A549 (cell line): ENCODE results near the gene ERI2. TPM values are rescaled to one million over a fixed set of nuclear protein-coding genes. Genes with fewer than 3 reads are reported as not detected.

ENCODE experiments used
- ATAC-seq, 2 experiments: fragments of 200-7000 bp in 1 of 2; fragments of >200 bp in 1 of 2; cut with Nextera tagmentation in 1 of 2; cut with Tn5 transposase in 1 of 2; 3 replicates each; pipeline versions ENCODE4 v1.8.0 to v1.9.1; 2018 to 2020; ENCODE audit warnings: mild to moderate bottlenecking in 1 of 2, moderate library complexity in 1 of 2
- CTCF ChIA-PET: fragments of 300-600 bp; sonication (Branson Sonifier 250); formaldehyde crosslinking; extraction: SDS; loops from one replicate; lab custom pipeline; 2021; ENCODE audit warnings: antibody characterized with exemption, inconsistent platforms; lab: Yijun Ruan, JAX
- POLR2A ChIA-PET: fragments of 350-600 bp; formaldehyde crosslinking; extraction: SDS; loops from one replicate; lab custom pipeline; 2021; ENCODE audit warnings: antibody characterized with exemption, inconsistent platforms; lab: Yijun Ruan, JAX
- DNase-seq, 2 experiments: peaks; one replicate each; pipeline versions ENCODE4 v3.0.0 to v3.0.0-alpha.2; 2011 to 2016; ENCODE audit warnings: low read depth in 1 of 2, low spot score in 1 of 2
- FAIRE-seq: peaks from 2 replicates; lab custom pipeline; 2011; peaks lifted over from hg19 to GRCh38; lab: Jason Lieb, UNC
- H3K27ac ChIP-seq, 2 experiments: fragments of >200 bp; sonication (Bioruptor Twin); formaldehyde crosslinking; 3 replicates each; pipeline ENCODE4 v1.5.1; 2016 to 2017
- H3K4me1 ChIP-seq: fragments of >200 bp; sonication (Bioruptor Twin); formaldehyde crosslinking; 3 replicates; pipeline ENCODE4 v1.6.1; 2016
- H3K4me2 ChIP-seq: fragments of >200 bp; sonication (Bioruptor Twin); formaldehyde crosslinking; 3 replicates; pipeline ENCODE4 v1.6.1; 2016
- H3K4me3 ChIP-seq: fragments of >200 bp; sonication (Bioruptor Twin); formaldehyde crosslinking; 3 replicates; pipeline ENCODE4 v1.5.1; 2016
- H3K9me3 ChIP-seq: fragments of >200 bp; sonication (Bioruptor Twin); formaldehyde crosslinking; 3 replicates; pipeline ENCODE4 v1.6.1; 2016
- BCL3 ChIP-seq: fragments of >200 bp; sonication (Bioruptor Twin); formaldehyde crosslinking; IDR thresholded peaks from 3 replicates; pipeline ENCODE4 v1.6.1; 2016
- BHLHE40 ChIP-seq: IDR thresholded peaks from 2 replicates; pipeline ENCODE4 v1.6.1; 2012; ENCODE audit warnings: low read depth, low read length, inconsistent platforms
- EHMT2 ChIP-seq: fragments of 200-600 bp; sonication (generic); IDR thresholded peaks from 2 replicates; pipeline ENCODE4 v1.6.1; 2016; ENCODE audit warnings: antibody characterized with exemption, low read depth, mild to moderate bottlenecking, moderate library complexity
- EP300 ChIP-seq, 2 experiments: fragments of >200 bp; sonication (Bioruptor Twin); formaldehyde crosslinking; IDR thresholded peaks; 2 replicates in 1 of 2; 3 replicates in 1 of 2; pipeline ENCODE4 v1.6.1; 2016 to 2017
- FOSB ChIP-seq: fragments of 250-450 bp; sonication (Bioruptor Pico); IDR thresholded peaks from 2 replicates; pipeline ENCODE4 v1.5.0; 2020; ENCODE audit warnings: mild to moderate bottlenecking, moderate library complexity
- FOSL2 ChIP-seq, 2 experiments: fragments of 450-650 bp in 1 of 2; fragments of >200 bp in 1 of 2; sonication (Bioruptor Twin) in 1 of 2; formaldehyde crosslinking; IDR thresholded peaks; 2 replicates each; pipeline versions ENCODE4 v1.5.0 to v1.6.1; 2016 to 2020; ENCODE audit warnings: mild to moderate bottlenecking in 1 of 2, moderate library complexity in 1 of 2
- HMGXB4 ChIP-seq: fragments of 250-450 bp; sonication (Bioruptor Pico); IDR thresholded peaks from 2 replicates; pipeline ENCODE4 v1.5.0; 2021; ENCODE audit warnings: mild to moderate bottlenecking, moderate library complexity, borderline replicate concordance
- HOXA7 ChIP-seq: fragments of 250-450 bp; sonication (Bioruptor Pico); IDR thresholded peaks from 2 replicates; pipeline ENCODE4 v1.5.0; 2020; ENCODE audit warnings: mild to moderate bottlenecking, moderate library complexity
- HOXB13 ChIP-seq: fragments of 250-450 bp; sonication (Bioruptor Pico); IDR thresholded peaks from 2 replicates; pipeline ENCODE4 v1.5.0; 2020; ENCODE audit warnings: low read depth, mild to moderate bottlenecking, moderate library complexity
- JUNB ChIP-seq: fragments of >200 bp; sonication (Bioruptor Twin); formaldehyde crosslinking; IDR thresholded peaks from 2 replicates; pipeline ENCODE4 v1.6.1; 2016
- MAFK ChIP-seq: fragments of 450-650 bp; IDR thresholded peaks from 2 replicates; pipeline ENCODE4 v1.6.1; 2014; ENCODE audit not compliant: partially characterized antibody
- MAX ChIP-seq: IDR thresholded peaks from 2 replicates; pipeline ENCODE4 v1.6.1; 2012
- NFE2L2 ChIP-seq: fragments of 150-350 bp; conservative IDR thresholded peaks from 2 replicates; pipeline ENCODE4 v1.6.1; 2014; ENCODE audit warnings: low read length
- RARB ChIP-seq: fragments of 250-450 bp; sonication (Bioruptor Pico); IDR thresholded peaks from 2 replicates; pipeline ENCODE4 v1.8.0; 2021; ENCODE audit warnings: mild to moderate bottlenecking, moderate library complexity
- RFX5 ChIP-seq: fragments of 450-650 bp; IDR thresholded peaks from 2 replicates; pipeline ENCODE4 v1.7.1; 2014; ENCODE audit warnings: antibody characterized with exemption, mild to moderate bottlenecking, moderate library complexity
- SREBF2 ChIP-seq: fragments of 450-650 bp; IDR thresholded peaks from 2 replicates; pipeline ENCODE4 v1.6.1; 2014; ENCODE audit warnings: mild to moderate bottlenecking, moderate library complexity
- ZFP36 ChIP-seq: fragments of 450-650 bp; IDR thresholded peaks from 2 replicates; pipeline ENCODE4 v1.6.1; 2014; ENCODE audit warnings: borderline replicate concordance; ENCODE audit not compliant: partially characterized antibody
- ZNF302 ChIP-seq: fragments of 250-450 bp; sonication (Bioruptor Pico); IDR thresholded peaks from 2 replicates; pipeline ENCODE4 v1.9.0; 2021; ENCODE audit warnings: inconsistent platforms, mild to moderate bottlenecking, moderate library complexity
- WGBS: methylation state at CpG from one replicate; pipeline ENCODE4 v1.1.6; 2017; ENCODE audit errors: missing lambda C conversion rate; 5-methylcytosine and 5-hydroxymethylcytosine counted together
- polyA plus RNA-seq, 4 experiments: library from polyadenylated mRNA; depleted of rRNA in 3 of 4; stranded (reverse); fragments of >200 nt; fragmentation: RNase III in 1 of 4; extraction: RNeasy Plus Mini Kit Qiagen cat#74134 plus additional on column Dnase treatment in 1 of 4; gene quantifications; 2 replicates in 3 of 4; 3 replicates in 1 of 4; pipeline ENCODE4 v1.2.3, GENCODE V29; 2011 to 2017
- TF ChIP-seq, protein P1 (sequence below): IDR thresholded peaks from 2 replicates; pipeline ENCODE4 v1.6.1; 2012; ENCODE audit warnings: low read depth, borderline replicate concordance
- TF ChIP-seq, protein P2 (sequence below): fragments of 250-450 bp; sonication (Bioruptor Pico); IDR thresholded peaks from 2 replicates; pipeline ENCODE4 v1.5.0; 2020; ENCODE audit warnings: low read depth, mild to moderate bottlenecking, moderate library complexity

The ERI2 gene
- polyA plus RNA-seq, 2 of the 4 experiments (the other 2 are of a cell fraction): 15.9 to 25.1 TPM

- TF ChIP-seq SREBF2: no peak
- no peak for TF ChIP-seq FOSL2 (IDR thresholded peaks at IDR 0.05)
- TF ChIP-seq FOSL2 (CRISPR knock-in tag; IDR thresholded peaks at IDR 0.05): no peak
- no peak for TF ChIP-seq BCL3
- no peak for TF ChIP-seq HOXB13 (CRISPR knock-in tag)
- no peak for TF ChIP-seq ZFP36
- TF ChIP-seq EP300 (IDR thresholded peaks at IDR 0.05): no peak
- TF ChIP-seq HOXA7 (CRISPR knock-in tag): no peak
- no peak for TF ChIP-seq JUNB
- TF ChIP-seq BHLHE40: no peak
- TF ChIP-seq EHMT2: no peak
- TF ChIP-seq FOSB (CRISPR knock-in tag): no peak
- no peak for TF ChIP-seq MAX
- no peak for TF ChIP-seq RFX5
- peak; percentile 79 for TF ChIP-seq MAFK
- no peak for TF ChIP-seq RARB (CRISPR knock-in tag)
- peak; percentile 87 for TF ChIP-seq NFE2L2
- TF ChIP-seq, protein P1, sequence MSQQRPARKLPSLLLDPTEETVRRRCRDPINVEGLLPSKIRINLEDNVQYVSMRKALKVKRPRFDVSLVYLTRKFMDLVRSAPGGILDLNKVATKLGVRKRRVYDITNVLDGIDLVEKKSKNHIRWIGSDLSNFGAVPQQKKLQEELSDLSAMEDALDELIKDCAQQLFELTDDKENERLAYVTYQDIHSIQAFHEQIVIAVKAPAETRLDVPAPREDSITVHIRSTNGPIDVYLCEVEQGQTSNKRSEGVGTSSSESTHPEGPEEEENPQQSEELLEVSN: no peak
- H3K4me1 ChIP-seq: no peaks in the 10 kb centered on the region
- WGBS: 77% methylated on average over 3 of the region's 3 CpGs
- no peak for ATAC-seq
- ChIA-PET CTCF (interaction anchor here (0.7 to 2.0 kb wide), 3 partner anchors 22 to 25 kb away, joined by 3 to 7 read pairs (median 3); no protein-coding TSS in a partner anchor), POLR2A (no interaction called here)
- no peak overlapping the region for H3K4me3 ChIP-seq
- H3K9me3 ChIP-seq: no peaks in the 10 kb centered on the region
- no peak overlapping the region for H3K4me2 ChIP-seq
- peak; percentile 56 for FAIRE-seq
- DNase-seq: no peak
- no peak overlapping the region for H3K27ac ChIP-seq
These were observed 19.8 kb upstream of the ERI2 start for GRCh38 chr16:20826039-20826566.

- Histone ChIP-seq H3K4me2 (no peak overlapping the region), H3K27ac (no peak overlapping the region), H3K4me3 (no peak overlapping the region), H3K4me1 (no peaks in the 10 kb centered on the region), H3K9me3 (no peaks in the 10 kb centered on the region)
- ATAC-seq (no peak), FAIRE-seq (no peak), DNase-seq (no peak)
- ChIA-PET CTCF (no interaction called here), POLR2A (no interaction called here)
- WGBS: 92% methylated on average over 3 of the region's 3 CpGs
- TF ChIP-seq FOSL2 (IDR thresholded peaks at IDR 0.05) (no peak), FOSL2 (CRISPR knock-in tag; IDR thresholded peaks at IDR 0.05) (no peak), ZNF302 (CRISPR knock-in tag) (no peak), HMGXB4 (no peak)
- TF ChIP-seq, protein P2, sequence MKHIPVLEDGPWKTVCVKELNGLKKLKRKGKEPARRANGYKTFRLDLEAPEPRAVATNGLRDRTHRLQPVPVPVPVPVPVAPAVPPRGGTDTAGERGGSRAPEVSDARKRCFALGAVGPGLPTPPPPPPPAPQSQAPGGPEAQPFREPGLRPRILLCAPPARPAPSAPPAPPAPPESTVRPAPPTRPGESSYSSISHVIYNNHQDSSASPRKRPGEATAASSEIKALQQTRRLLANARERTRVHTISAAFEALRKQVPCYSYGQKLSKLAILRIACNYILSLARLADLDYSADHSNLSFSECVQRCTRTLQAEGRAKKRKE: no peak
- TF ChIP-seq, protein P1: no peak
- TF ChIP-seq, all 56 proteins: peak for 0
These were observed 16.5 kb upstream of the ERI2 start for GRCh38 chr16:20822521-20823325.
